GM12878 (cell line): ENCODE results near the gene BORCS8. TPM values are rescaled to one million over a fixed set of nuclear protein-coding genes. Genes with fewer than 3 reads are reported as not detected.

Source experiments
- ATAC-seq: fragments of 200-7000 bp; cut with Tn5 transposase; 3 replicates; pipeline ENCODE4 v1.9.1; 2020; ENCODE audit warnings: mild to moderate bottlenecking, moderate library complexity
- BruUV-seq: library from RNA; stranded (reverse); fragments of 400-500 nt; replicated peaks from 2 replicates; lab custom pipeline; 2021; lab: Mats Ljungman, UMichigan
- CTCF ChIA-PET: fragments of 300-600 bp; sonication (Branson Sonifier 250); formaldehyde crosslinking; extraction: SDS; loops from one replicate; lab custom pipeline; 2021; ENCODE audit warnings: inconsistent platforms; lab: Yijun Ruan, JAX
- POLR2A ChIA-PET: fragments of 350-600 bp; formaldehyde crosslinking; extraction: SDS; loops from one replicate; lab custom pipeline; 2021; ENCODE audit warnings: inconsistent platforms; lab: Charles Lee
- RAD21 ChIA-PET: fragments of 300-600 bp; sonication (Branson Sonifier 250); formaldehyde crosslinking; loops from one replicate; lab custom pipeline; 2023; ENCODE audit warnings: antibody characterized with exemption; ENCODE audit not compliant: unreplicated experiment; lab: Charles Lee
- SMC1A ChIA-PET: fragments of 300-600 bp; sonication (Branson Sonifier 250); formaldehyde crosslinking; loops from one replicate; lab custom pipeline; 2023; ENCODE audit not compliant: unreplicated experiment, uncharacterized antibody; lab: Charles Lee
- DNase-seq: peaks from one replicate; pipeline ENCODE4 v3.0.0-alpha.2; 2011; ENCODE audit warnings: low read depth, low spot score
- FAIRE-seq: peaks from 3 replicates; lab custom pipeline; 2011; peaks lifted over from hg19 to GRCh38; lab: Jason Lieb, UNC
- H2AFZ ChIP-seq: 2 replicates; pipeline ENCODE4 v1.6.0; 2011; ENCODE audit warnings: low read depth, low read length, control low read depth; ENCODE audit not compliant: control insufficient read depth
- H3K27ac ChIP-seq: 2 replicates; pipeline ENCODE4 v1.5.1; 2011; ENCODE audit warnings: control low read depth; ENCODE audit not compliant: control insufficient read depth, insufficient read depth
- H3K27me3 ChIP-seq, 2 experiments: replicated peaks in 1 of 2; 2 replicates each; pipeline versions ENCODE4 v1.6.0 to v1.6.1; 2011; ENCODE audit warnings: low read length in 1 of 2; ENCODE audit not compliant: control insufficient read depth in 2 of 2, insufficient read depth in 2 of 2
- H3K36me3 ChIP-seq, 2 experiments: 2 replicates each; pipeline ENCODE4 v1.5.1; 2011; ENCODE audit warnings: low read length in 1 of 2; ENCODE audit not compliant: control insufficient read depth in 2 of 2, insufficient read depth in 2 of 2
- H3K4me1 ChIP-seq: 2 replicates; pipeline ENCODE4 v1.6.1; 2011; ENCODE audit warnings: mild to moderate bottlenecking, low read length, moderate library complexity, mixed read lengths; ENCODE audit not compliant: control insufficient read depth, insufficient read depth
- H3K4me2 ChIP-seq: 2 replicates; pipeline ENCODE4 v1.6.0; 2011; ENCODE audit warnings: control low read depth; ENCODE audit not compliant: control insufficient read depth, insufficient read depth
- H3K4me3 ChIP-seq: fragments of 200-600 bp; sonication (generic); 2 replicates; pipeline ENCODE4 v1.5.1; 2016
- H3K79me2 ChIP-seq: 2 replicates; pipeline ENCODE4 v1.6.0; 2011; ENCODE audit warnings: low read length; ENCODE audit not compliant: control insufficient read depth, insufficient read depth
- H3K9ac ChIP-seq: 2 replicates; pipeline ENCODE4 v1.8.0; 2011; ENCODE audit warnings: low read length, control low read depth, mixed read lengths; ENCODE audit not compliant: control insufficient read depth, insufficient read depth
- H3K9me3 ChIP-seq: replicated peaks from 3 replicates; pipeline ENCODE4 v1.5.1; 2011; ENCODE audit warnings: mild to moderate bottlenecking, low read length; ENCODE audit not compliant: control insufficient read depth, insufficient read depth
- H4K20me1 ChIP-seq: 2 replicates; pipeline ENCODE4 v1.6.0; 2011; ENCODE audit not compliant: control insufficient read depth, insufficient read depth
- IKZF1 ChIP-seq: fragments of 450-650 bp; conservative IDR thresholded peaks from 2 replicates; pipeline ENCODE4 v1.6.1; 2017; ENCODE audit warnings: antibody characterized with exemption, mild to moderate bottlenecking
- RELA ChIP-seq: fragments of 450-650 bp; IDR thresholded peaks from 2 replicates; pipeline ENCODE4 v1.8.0; 2014; ENCODE audit warnings: borderline replicate concordance; ENCODE audit not compliant: partially characterized antibody
- TCF7 ChIP-seq: IDR thresholded peaks from 2 replicates; pipeline ENCODE4 v1.6.1; 2014; ENCODE audit warnings: antibody characterized with exemption, borderline replicate concordance
- WGBS: methylation state at CpG from one replicate; pipeline ENCODE4 v1.1.6; 2016; ENCODE audit warnings: low lambda C conversion rate; ENCODE audit not compliant: insufficient replicate concordance, insufficient coverage; ENCODE audit errors: missing lambda C conversion rate; 5-methylcytosine and 5-hydroxymethylcytosine counted together
- in situ Hi-C: fragments of 300-500 bp; cut with MboI; formaldehyde crosslinking; loops from 9 replicates; pipeline ENCODE4 v1.14.3; 2018; ENCODE audit warnings: mixed read lengths
- intact Hi-C: fragments of 100-400 bp; cut with micrococcal nuclease; formaldehyde crosslinking; loops from one replicate; pipeline ENCODE4 v1.14.2; 2022; ENCODE audit not compliant: unreplicated experiment
- polyA plus RNA-seq, 11 experiments: library from polyadenylated mRNA; depleted of rRNA in 4 of 11; unstranded in 6 of 11; stranded (reverse) in 5 of 11; fragments of >200 nt; fragmentation: Nextera tagmentation in 4 of 11; fragmentation: Illumina TruSeq in 1 of 11; extraction: Ambion mirVana in 4 of 11; extraction: Trizol in 1 of 11; gene quantifications; 1 replicate in 1 of 11; 2 replicates in 10 of 11; pipeline versions ENCODE4 v1.2.1 to v1.2.3, GENCODE V29; 2011 to 2016; ENCODE audit warnings: inconsistent platforms in 2 of 11, missing spikeins in 2 of 11, low read depth in 1 of 11
- total RNA-seq, 4 experiments: library from RNA; depleted of rRNA in 3 of 4; stranded (reverse); fragments of >200 nt in 3 of 4; fragmentation: Illumina TruSeq in 1 of 4; extraction: Trizol in 1 of 4; gene quantifications; 2 replicates each; pipeline versions ENCODE4 v1.2.1 to v1.2.3, GENCODE V29; 2013 to 2021
- TF ChIP-seq, protein P1 (sequence below): fragments of 450-650 bp; IDR thresholded peaks from 2 replicates; pipeline ENCODE4 v1.6.1; 2016; ENCODE audit warnings: mild to moderate bottlenecking, moderate library complexity, borderline replicate concordance
- TF ChIP-seq, protein P2 (sequence below): fragments of 450-650 bp; IDR thresholded peaks from 2 replicates; pipeline ENCODE4 v1.6.1; 2016; ENCODE audit warnings: mild to moderate bottlenecking
- TF ChIP-seq, protein P3 (sequence below): fragments of 450-650 bp; conservative IDR thresholded peaks from 2 replicates; pipeline ENCODE4 v1.6.1; 2017; ENCODE audit warnings: mild to moderate bottlenecking, moderate library complexity

BORCS8 gene
- total and polyA plus RNA-seq, 10 of the 15 experiments (the other 5 are each of a cell fraction or from before 2014, with no cell fraction given) = 3.7 to 40.3 (median 23.4) TPM

DNA sequence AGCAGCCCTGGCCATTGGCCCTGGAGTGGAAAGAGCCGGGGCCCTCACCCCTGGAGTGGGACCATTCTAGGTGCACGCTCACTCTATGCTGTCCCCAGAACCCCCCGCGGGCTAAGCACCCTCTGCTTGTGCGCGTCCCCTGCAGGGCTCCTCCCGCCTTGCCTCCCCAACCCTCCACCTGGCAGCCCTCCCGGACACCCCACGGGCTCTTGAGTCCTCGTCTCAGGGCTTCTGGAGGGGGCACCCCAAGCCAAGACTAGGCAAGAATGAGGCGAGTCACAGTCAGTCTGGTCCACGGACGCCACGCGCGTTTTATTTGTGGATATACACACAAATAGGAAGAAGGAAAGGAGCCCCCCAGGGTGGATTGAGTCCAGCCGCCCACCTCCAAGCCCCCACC is 46.7 kb downstream of the BORCS8 start:
- Histone ChIP-seq H3K36me3 (peaks cover 6 to 8% of the 10 kb centered on the region in 2 experiments; a peak in 3 of 4 replicates), H3K27ac (no peak overlapping the region), H4K20me1 (no peaks in the 10 kb centered on the region), H2AFZ (no peak overlapping the region), H3K27me3 (no peaks in the 10 kb centered on the region), H3K9ac (no peak overlapping the region), H3K79me2 (no peaks in the 10 kb centered on the region), H3K4me2 (no peak overlapping the region), H3K4me3 (no peak overlapping the region), H3K9me3 (no peaks in the 10 kb centered on the region), H3K4me1 (0 out of 2 replicates have a peak, but pooled peaks cover 3% of the 10 kb centered on the region)
- FAIRE-seq = no peak
- ChIA-PET SMC1A (interaction anchor here (0.6 to 5.4 kb wide), 5 partner anchors 10 to 49 kb away, joined by 3 to 114 read pairs (median 6); partner anchors contain the start of gene MEF2B), CTCF (interaction anchor here (0.5 to 6.8 kb wide), 14 partner anchors 13 to 345 kb away, joined by 3 to 207 read pairs (median 5); partner anchors contain the start of gene MEF2B), RAD21 (interaction anchor here (0.6 to 17.5 kb wide), 8 partner anchors 10 to 345 kb away, joined by 3 to 394 read pairs (median 6); partner anchors contain the start of gene MEF2B), POLR2A (interaction anchor here (0.8 kb wide), 1 partner anchor 23 kb away, joined by 3 read pairs; no protein-coding TSS in a partner anchor)
- no TSS peak for BruUV-seq
- DNase-seq = no peak
- intact Hi-C loops = no loop called here
- TF ChIP-seq RELA (no peak), IKZF1 (no peak)
- in situ Hi-C loops = loop anchor here (10.0 kb wide), 1 partner anchor 350 kb away; no protein-coding TSS in a partner anchor
- no peak for ATAC-seq
- WGBS = 72% methylated on average over 9 of the region's 17 CpGs

DNA sequence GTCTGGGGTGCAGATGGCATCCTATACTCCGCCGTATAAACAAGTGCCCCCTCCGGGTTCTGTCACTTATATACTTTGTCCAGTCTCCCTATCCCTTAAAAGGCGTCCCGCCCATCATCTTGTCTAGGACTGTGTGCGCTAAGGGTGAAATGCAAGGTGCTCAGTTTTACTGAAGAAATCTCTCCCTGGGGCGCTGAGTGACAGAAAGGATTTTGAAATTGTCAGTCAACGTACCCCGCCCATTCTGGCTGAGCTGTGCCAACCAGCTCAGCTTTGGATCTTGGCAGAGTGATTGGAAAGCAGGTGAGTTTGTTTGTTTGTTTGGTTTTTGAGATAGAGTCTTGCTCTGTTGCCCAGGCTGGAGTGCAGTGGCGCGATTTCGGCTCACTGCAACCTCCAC is 49.6 kb downstream of the BORCS8 start:
- no peaks in the 10 kb centered on the region for H4K20me1 ChIP-seq
- intact Hi-C loops = no loop called here
- WGBS = 90% methylated on average over 12 of the region's 12 CpGs
- no peaks in the 10 kb centered on the region for H3K9me3 ChIP-seq
- no peak overlapping the region for H3K4me2 ChIP-seq
- SMC1A ChIA-PET = interaction anchor here (1.2 to 2.7 kb wide), 3 partner anchors 18 to 33 kb away, joined by 3 to 24 read pairs (median 4); no protein-coding TSS in a partner anchor
- in situ Hi-C loops = loop anchor here (5.0 to 10.0 kb wide), 3 partner anchors 35 to 352 kb away; no protein-coding TSS in a partner anchor
- CTCF ChIA-PET = interaction anchor here (0.7 to 6.8 kb wide), 7 partner anchors 10 to 92 kb away, joined by 3 to 76 read pairs (median 6); partner anchors contain the start of gene MEF2B
- H3K36me3 ChIP-seq = peaks cover 5 to 6% of the 10 kb centered on the region in 2 experiments; a peak in 3 of 4 replicates
- H3K79me2 ChIP-seq = peaks cover 9% of the 10 kb centered on the region
- no peaks in the 10 kb centered on the region for H3K27me3 ChIP-seq
- no peak overlapping the region for H3K9ac ChIP-seq
- H3K4me1 ChIP-seq = peaks cover 6% of the 10 kb centered on the region; the same call in 1 of the 2 replicates
- ATAC-seq = no peak
- POLR2A ChIA-PET = interaction anchor here (0.5 kb wide), 1 partner anchor 10 kb away, joined by 3 read pairs; no protein-coding TSS in a partner anchor
- no peak overlapping the region for H3K4me3 ChIP-seq
- no peak for DNase-seq
- RAD21 ChIA-PET = interaction anchor here (1.0 to 5.3 kb wide), 2 partner anchors 14 to 32 kb away, joined by 4 to 39 read pairs; no protein-coding TSS in a partner anchor
- no peak overlapping the region for H2AFZ ChIP-seq
- no peak for FAIRE-seq
- BruUV-seq = no TSS peak
- H3K27ac ChIP-seq = no peak overlapping the region
- TF ChIP-seq, protein P1, sequence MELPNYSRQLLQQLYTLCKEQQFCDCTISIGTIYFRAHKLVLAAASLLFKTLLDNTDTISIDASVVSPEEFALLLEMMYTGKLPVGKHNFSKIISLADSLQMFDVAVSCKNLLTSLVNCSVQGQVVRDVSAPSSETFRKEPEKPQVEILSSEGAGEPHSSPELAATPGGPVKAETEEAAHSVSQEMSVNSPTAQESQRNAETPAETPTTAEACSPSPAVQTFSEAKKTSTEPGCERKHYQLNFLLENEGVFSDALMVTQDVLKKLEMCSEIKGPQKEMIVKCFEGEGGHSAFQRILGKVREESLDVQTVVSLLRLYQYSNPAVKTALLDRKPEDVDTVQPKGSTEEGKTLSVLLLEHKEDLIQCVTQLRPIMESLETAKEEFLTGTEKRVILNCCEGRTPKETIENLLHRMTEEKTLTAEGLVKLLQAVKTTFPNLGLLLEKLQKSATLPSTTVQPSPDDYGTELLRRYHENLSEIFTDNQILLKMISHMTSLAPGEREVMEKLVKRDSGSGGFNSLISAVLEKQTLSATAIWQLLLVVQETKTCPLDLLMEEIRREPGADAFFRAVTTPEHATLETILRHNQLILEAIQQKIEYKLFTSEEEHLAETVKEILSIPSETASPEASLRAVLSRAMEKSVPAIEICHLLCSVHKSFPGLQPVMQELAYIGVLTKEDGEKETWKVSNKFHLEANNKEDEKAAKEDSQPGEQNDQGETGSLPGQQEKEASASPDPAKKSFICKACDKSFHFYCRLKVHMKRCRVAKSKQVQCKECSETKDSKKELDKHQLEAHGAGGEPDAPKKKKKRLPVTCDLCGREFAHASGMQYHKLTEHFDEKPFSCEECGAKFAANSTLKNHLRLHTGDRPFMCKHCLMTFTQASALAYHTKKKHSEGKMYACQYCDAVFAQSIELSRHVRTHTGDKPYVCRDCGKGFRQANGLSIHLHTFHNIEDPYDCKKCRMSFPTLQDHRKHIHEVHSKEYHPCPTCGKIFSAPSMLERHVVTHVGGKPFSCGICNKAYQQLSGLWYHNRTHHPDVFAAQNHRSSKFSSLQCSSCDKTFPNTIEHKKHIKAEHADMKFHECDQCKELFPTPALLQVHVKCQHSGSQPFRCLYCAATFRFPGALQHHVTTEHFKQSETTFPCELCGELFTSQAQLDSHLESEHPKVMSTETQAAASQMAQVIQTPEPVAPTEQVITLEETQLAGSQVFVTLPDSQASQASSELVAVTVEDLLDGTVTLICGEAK = no peak
- TF ChIP-seq, protein P2, sequence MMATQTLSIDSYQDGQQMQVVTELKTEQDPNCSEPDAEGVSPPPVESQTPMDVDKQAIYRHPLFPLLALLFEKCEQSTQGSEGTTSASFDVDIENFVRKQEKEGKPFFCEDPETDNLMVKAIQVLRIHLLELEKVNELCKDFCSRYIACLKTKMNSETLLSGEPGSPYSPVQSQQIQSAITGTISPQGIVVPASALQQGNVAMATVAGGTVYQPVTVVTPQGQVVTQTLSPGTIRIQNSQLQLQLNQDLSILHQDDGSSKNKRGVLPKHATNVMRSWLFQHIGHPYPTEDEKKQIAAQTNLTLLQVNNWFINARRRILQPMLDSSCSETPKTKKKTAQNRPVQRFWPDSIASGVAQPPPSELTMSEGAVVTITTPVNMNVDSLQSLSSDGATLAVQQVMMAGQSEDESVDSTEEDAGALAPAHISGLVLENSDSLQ = no peak
- no peak for TF ChIP-seq TCF7
- TF ChIP-seq, protein P3, sequence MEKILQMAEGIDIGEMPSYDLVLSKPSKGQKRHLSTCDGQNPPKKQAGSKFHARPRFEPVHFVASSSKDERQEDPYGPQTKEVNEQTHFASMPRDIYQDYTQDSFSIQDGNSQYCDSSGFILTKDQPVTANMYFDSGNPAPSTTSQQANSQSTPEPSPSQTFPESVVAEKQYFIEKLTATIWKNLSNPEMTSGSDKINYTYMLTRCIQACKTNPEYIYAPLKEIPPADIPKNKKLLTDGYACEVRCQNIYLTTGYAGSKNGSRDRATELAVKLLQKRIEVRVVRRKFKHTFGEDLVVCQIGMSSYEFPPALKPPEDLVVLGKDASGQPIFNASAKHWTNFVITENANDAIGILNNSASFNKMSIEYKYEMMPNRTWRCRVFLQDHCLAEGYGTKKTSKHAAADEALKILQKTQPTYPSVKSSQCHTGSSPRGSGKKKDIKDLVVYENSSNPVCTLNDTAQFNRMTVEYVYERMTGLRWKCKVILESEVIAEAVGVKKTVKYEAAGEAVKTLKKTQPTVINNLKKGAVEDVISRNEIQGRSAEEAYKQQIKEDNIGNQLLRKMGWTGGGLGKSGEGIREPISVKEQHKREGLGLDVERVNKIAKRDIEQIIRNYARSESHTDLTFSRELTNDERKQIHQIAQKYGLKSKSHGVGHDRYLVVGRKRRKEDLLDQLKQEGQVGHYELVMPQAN = no peak
